Endothelial cell of umbilical vein (primary cell): ENCODE results near the gene LRRC61.

Experiments used
- EZH2 ChIP-seq: IDR thresholded peaks from 2 replicates; pipeline ENCODE4 v1.6.1; 2012; ENCODE audit warnings: borderline replicate concordance, low read depth, mild to moderate bottlenecking, moderate library complexity, low read length, inconsistent platforms; ENCODE audit not compliant: severe bottlenecking
- FOS ChIP-seq: IDR thresholded peaks from 2 replicates; pipeline ENCODE4 v1.6.1; 2011; ENCODE audit warnings: mild to moderate bottlenecking, low read length, moderate library complexity, borderline replicate concordance; ENCODE audit not compliant: insufficient read depth
- GATA2 ChIP-seq: IDR thresholded peaks from 2 replicates; pipeline ENCODE4 v1.7.0; 2011; ENCODE audit warnings: low read depth, mild to moderate bottlenecking, moderate library complexity, mixed read lengths, low read length; ENCODE audit not compliant: insufficient read length, insufficient read depth
- JUN ChIP-seq: IDR thresholded peaks from 2 replicates; pipeline ENCODE4 v1.6.1; 2011; ENCODE audit warnings: borderline replicate concordance, low read depth; ENCODE audit not compliant: insufficient read length, insufficient read depth
- MYC ChIP-seq: IDR thresholded peaks from one replicate; pipeline ENCODE4 v1.6.1; 2011; ENCODE audit warnings: mild to moderate bottlenecking, low read depth, low read length
- POLR2A ChIP-seq: IDR thresholded peaks from 2 replicates; pipeline ENCODE4 v1.6.1; 2012; ENCODE audit warnings: low read depth, mild to moderate bottlenecking, control low read depth, low read length
- POLR2AphosphoS5 ChIP-seq: IDR thresholded peaks from 2 replicates; pipeline ENCODE4 v1.6.1; 2012; ENCODE audit warnings: low read depth, mild to moderate bottlenecking, control low read depth, low read length, moderate library complexity; ENCODE audit not compliant: insufficient read depth
- TF ChIP-seq, protein P1 (sequence below), 2 donors: IDR thresholded peaks; 1 replicate in 1 of 2; 2 replicates in 1 of 2; pipeline ENCODE4 v1.5.1; 2011; ENCODE audit warnings: low read length in 2 of 2, mild to moderate bottlenecking in 2 of 2, moderate library complexity in 2 of 2, control low read depth in 1 of 2, inconsistent platforms in 1 of 2, low read depth in 1 of 2; ENCODE audit not compliant: insufficient read depth in 1 of 2; ENCODE audit errors: extremely low read depth in 1 of 2
- TF ChIP-seq, protein P2 (sequence below): IDR thresholded peaks from 2 replicates; pipeline ENCODE4 v1.6.1; 2011; ENCODE audit not compliant: insufficient read depth, insufficient read length

DNA sequence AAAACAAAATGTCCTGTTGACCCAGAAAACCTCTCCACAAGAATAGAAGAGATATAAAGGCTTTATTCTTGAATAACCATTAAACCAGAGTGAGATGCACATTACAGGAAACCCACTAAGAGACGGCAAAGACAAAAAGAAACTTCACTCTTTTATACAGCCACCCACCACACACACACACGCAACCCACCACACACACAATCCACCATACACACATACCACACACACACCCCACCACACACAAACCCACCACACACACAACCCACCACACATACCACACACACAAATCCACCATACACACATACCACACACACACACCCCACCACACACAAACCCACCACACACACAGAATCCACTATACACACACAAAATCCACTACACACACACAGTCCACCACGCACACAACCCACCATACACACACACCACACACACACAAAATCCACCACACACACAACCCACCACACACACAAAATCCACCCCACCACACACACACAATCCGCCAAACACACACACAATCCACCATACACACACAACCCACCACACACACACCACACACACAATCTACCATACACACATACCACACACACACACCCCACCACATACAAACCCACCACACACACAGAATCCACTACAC lies 36.0 kb downstream of the LRRC61 start:
- TF ChIP-seq, protein P1, sequence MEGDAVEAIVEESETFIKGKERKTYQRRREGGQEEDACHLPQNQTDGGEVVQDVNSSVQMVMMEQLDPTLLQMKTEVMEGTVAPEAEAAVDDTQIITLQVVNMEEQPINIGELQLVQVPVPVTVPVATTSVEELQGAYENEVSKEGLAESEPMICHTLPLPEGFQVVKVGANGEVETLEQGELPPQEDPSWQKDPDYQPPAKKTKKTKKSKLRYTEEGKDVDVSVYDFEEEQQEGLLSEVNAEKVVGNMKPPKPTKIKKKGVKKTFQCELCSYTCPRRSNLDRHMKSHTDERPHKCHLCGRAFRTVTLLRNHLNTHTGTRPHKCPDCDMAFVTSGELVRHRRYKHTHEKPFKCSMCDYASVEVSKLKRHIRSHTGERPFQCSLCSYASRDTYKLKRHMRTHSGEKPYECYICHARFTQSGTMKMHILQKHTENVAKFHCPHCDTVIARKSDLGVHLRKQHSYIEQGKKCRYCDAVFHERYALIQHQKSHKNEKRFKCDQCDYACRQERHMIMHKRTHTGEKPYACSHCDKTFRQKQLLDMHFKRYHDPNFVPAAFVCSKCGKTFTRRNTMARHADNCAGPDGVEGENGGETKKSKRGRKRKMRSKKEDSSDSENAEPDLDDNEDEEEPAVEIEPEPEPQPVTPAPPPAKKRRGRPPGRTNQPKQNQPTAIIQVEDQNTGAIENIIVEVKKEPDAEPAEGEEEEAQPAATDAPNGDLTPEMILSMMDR (IDR thresholded peaks at IDR 0.05; ENCODE audit: extremely low read depth in 1 of 2, insufficient read depth in 1 of 2, low read depth in 1 of 2, low read length in 2 of 2): no peak
- no peak for TF ChIP-seq POLR2A
- TF ChIP-seq FOS: no peak
- no peak for TF ChIP-seq MYC
- no peak for TF ChIP-seq EZH2
- no peak for TF ChIP-seq POLR2AphosphoS5
- no peak for TF ChIP-seq JUN
- TF ChIP-seq, protein P2, sequence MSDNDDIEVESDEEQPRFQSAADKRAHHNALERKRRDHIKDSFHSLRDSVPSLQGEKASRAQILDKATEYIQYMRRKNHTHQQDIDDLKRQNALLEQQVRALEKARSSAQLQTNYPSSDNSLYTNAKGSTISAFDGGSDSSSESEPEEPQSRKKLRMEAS: no peak
- no peak for TF ChIP-seq GATA2
